ENCODE results near the gene DDAH1.

DDAH1 gene

GRCh38 chr1:85303440-85304162 is 161.4 kb downstream of the DDAH1 start:
- DNase-seq (ENCODE audit: low read depth) = no peak

DNA sequence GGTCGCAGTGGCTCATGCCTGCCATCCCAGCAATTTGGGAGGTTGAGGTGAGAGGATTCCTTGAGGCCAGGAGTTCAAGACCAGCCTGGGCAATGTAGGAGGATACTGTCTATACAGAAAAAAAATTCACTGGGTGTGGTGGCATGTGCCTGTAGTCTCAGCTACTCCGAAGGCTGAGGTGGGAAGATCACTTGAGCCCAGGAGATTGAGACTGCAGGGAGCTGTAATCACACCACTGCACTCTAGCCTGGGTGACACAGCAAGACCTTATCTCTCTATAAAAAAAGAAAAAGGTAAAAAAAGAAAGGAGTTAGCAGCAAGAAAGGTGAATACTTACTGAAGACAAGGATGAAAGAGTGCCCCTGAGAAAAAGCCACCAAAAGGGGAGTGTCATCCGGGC is 164.8 kb downstream of the DDAH1 start:
- DNase-seq (ENCODE audit: low read depth) = no peak

GRCh38 chr1:85297855-85298629 is 166.9 kb downstream of the DDAH1 start:
- DNase-seq (ENCODE audit: low read depth) = peak; percentile 94

DNA sequence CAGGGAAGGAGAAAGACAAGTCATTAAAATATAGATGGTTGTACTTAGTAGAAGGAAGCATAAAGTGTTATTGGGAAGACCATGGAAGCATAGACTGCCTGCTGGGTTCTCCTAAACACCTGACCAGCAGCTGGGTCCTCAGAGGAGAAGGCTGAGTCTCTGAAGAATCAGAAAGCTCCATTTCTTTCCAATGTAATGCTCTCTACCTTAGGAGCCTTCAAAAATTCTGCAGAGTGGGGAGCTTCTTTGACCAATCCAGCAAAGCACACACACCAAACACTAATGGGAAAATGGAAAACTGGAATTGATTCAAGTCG is 167.5 kb downstream of the DDAH1 start:
- DNase-seq (ENCODE audit: low read depth) = no peak

- no peak for DNase-seq (ENCODE audit: low read depth)
Observed at GRCh38 chr1:85296980-85297379, 168.0 kb downstream of the DDAH1 start.

- no peak for DNase-seq (ENCODE audit: low read depth)
Observed at GRCh38 chr1:85295654-85296053, 169.3 kb downstream of the DDAH1 start.

GRCh38 chr1:85295006-85295431 is 169.9 kb downstream of the DDAH1 start:
- no peak for DNase-seq (ENCODE audit: low read depth)

GRCh38 chr1:85290826-85291225 is 174.1 kb downstream of the DDAH1 start:
- DNase-seq (ENCODE audit: low read depth) = no peak

DNA sequence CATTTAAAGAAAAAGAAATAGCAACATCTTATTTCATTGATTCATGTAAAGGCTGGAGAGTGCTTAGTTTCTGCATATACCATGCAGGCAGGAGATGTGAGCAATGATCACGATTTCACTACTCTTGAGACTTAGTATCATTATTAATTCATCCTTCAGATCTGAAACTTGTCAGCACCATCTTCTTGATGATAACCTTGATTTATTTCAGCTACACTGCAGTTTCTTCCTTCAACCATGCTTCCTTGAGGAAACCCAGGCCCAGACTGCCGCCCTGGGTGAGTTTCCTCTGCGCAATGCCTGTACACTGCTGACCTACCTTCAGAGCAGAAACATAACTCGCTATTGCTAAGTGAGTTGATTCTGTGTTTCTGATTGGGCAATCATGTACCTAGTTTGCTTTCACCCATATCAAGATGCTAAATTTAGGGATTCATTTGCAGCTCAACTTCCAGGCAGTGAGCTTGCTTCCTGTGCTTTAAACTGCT is 175.1 kb downstream of the DDAH1 start:
- DNase-seq (ENCODE audit: low read depth) = no peak

DNA sequence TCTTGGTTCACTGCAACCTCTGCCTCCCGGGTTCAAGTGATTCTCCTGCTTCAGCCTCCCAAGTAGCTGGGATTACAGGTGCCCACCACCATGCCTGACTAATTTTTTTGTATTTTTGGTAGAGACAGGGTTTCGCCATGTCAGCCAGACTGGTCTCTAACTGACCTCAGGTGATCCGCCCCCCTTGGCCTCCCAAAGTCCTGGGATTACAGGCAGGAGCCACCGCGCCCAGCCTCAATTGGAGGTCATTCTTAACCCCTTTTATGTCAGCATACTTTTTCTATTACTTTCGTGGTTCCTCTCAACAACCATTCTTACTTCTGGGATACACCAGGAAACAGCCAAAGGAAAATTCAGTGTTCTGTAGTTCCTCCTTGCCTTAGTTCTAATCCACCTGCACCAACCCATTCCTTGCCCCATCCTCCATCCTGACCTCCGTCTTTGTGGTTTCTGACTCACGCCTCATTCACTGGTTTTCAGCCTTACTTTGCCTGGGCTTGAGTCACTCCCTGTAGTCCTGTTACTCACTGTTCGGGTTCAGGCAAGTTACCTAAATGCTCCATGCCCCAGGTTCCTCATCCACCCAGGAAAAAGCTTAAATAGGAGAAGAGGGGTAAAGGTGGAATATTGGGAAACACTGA is 175.6 kb downstream of the DDAH1 start:
- DNase-seq (ENCODE audit: low read depth) = peak; percentile 47

DNA sequence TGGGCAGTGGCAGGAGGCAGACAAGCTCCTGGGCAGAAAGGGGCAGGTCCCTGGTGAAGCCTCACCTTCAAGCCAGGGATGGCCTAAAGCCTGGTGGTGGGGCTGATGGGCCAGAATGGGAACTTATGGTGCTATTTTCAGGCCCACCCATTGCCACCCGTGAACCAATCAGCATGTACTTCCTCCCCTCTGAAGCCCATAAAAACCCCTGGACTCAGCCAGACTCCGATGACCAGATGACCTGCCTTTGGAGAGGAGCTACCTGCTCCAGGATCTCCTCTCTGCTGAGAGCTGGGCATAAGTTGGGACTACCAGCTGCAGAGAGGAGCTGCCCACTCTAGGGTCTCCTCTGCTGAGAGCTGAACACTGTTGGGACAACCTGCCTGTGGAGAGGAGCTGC is 180.8 kb downstream of the DDAH1 start:
- DNase-seq (ENCODE audit: low read depth) = no peak

DNA sequence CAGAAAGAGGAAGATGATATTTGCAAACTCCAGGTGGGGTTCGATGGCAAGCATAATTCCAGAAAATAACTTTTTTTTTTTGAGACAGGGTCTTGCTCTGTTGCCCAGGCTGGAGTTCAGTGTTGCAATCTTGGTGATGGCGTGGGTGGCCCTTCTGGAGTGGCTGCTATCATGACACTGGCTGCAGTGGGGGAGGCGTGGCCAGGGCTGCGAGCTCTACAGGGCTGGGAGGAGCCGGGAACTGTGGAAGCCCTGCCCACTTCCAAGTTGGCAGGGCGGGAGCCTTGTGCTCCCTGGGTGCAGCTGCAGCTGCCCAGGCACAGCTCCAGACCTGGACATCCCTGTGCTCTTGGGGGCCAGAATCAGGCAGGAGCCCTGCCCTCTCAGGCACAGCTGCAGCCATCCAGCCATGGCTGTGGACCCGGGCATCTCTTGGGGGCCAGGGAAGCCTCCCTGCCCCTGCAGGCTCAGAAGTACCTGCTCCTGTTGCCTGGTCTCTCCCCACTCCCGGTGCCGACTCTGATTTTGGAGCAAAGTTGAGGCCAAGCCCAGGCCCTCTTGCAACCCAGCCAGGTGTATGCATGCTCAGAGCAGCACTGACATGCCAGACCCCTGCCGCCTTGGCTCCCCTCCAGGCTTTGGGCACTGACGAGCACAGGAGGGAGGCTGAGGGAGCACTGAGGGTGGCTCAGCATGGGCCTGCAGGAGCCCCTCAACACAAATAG is 181.3 kb downstream of the DDAH1 start:
- no peak for DNase-seq (ENCODE audit: low read depth)

- no peak for DNase-seq (ENCODE audit: low read depth)
Observed at GRCh38 chr1:85282424-85282823, 182.5 kb downstream of the DDAH1 start.

- DNase-seq (ENCODE audit: low read depth) = no peak
Observed at GRCh38 chr1:85280636-85281035, 184.3 kb downstream of the DDAH1 start.

DNA sequence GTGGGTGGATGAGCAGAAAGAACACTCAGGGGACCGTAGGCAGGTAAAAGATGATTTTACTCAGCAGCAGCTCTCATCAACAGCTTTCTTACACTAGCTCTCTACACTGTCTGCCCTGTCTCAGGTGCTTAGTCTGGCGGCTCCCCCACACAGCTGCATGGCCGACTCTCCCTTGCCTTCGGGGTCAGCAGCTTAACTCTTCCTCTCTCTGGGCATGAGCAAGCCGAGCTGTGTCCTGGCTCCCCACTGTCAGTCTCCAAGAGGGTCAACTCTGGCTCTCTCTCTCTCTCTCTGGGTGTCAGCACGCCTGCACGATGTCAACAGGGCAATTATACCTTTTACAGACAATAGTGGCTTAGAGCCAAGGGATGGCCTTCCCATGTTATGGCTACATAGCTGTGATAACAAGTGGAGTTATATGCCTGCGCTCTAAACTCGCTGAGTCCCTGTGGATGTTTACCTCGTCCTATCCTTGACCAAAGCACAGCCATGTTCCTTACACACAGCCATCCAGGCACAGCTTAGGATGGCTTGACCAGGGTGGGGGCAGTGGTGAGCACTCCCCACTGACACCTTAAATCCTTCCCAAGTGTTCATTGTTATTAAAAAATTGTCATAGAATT is 185.4 kb downstream of the DDAH1 start:
- DNase-seq (ENCODE audit: low read depth) = no peak

GRCh38 chr1:85278853-85279314 is 186.1 kb downstream of the DDAH1 start:
- peak; percentile 86 for DNase-seq (ENCODE audit: low read depth)

DNA sequence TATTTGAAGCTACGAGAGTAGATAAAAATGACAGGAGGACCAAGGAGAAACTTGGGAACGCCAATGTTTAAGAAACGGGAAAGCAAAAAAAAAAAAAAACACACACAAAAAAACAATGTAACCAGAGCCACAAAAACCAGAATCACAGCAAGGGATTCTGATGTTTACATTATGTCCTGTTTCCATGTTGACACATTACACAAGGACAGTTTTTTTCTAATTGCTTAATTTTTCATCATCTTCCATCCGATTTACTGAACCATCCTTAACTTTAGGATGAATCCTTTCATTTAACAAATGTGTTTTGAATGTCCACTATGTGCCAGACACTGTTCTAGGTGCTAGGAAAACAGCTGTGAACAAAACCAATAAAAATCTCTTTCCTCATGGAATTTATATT is 187.2 kb downstream of the DDAH1 start:
- DNase-seq (ENCODE audit: low read depth) = no peak

DNA sequence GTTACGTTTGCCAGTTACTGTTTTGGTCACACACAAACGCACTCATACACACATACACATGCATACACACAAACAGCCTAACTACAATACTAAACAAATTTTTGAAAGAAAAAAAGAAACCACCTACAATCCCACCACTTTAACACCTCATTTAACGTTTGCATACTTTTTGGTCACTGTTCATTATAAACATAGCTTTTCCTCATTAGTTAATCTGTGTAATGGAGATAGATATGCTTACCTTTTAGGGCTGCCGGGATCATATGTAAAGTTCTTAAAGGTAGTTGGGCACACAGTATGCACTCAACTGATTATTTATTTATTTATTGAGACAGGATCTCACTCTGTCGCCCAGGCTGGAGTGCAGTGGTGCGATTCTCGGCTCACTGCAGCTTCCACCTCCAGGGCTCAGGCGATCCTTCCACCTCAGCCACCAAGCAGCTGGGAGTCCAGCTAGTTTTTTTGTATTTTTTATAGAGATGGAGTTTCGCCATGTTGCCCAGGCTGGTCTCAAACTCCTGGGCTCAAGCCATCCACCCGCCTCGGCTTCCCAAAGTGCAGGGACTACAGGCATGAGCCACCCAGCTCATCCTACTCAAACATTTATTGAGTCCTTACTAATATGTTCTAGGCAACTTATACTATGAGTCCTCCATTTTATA is 187.8 kb downstream of the DDAH1 start:
- no peak for DNase-seq (ENCODE audit: low read depth)

DNA sequence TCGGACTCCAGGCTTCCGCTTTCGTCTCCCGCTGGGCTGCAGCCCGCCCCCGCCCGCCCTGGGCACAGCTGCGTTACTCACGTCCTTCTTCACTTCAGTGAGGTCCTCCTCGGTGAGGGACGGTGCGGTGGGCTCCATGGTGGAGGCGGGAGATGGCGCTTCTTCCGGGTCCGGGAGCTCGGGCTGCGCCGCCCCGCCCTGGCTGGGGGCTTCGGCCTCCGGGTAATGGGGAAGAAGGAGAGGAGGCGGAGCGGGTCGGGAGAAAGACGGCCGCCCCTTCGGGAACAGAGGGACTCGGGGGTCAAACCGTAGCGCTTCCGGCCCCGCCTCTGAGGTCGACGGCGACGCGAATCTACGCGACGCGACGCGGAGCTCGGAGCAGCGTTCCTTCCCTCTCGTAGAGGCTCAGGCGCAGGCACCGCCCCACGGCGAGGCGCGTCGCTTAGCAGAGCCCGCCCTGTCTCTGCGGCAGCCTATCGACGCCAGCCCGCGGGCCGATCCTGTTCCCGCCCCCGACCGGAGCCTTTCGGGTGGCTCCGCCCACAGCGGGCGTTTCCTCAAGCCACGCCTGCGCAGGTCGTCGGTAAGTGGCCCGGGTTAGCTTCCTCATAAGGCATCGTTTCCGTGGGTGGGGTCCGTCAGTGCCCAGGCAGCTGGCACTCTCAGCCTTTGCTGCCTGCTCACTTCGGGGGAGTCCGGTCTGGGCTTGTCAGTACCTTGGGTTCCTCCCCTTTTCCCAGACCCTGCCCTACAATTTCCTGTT is 188.6 kb downstream of the DDAH1 start, which contains the start of gene BCL10:
TSS of gene BCL10 (minus strand) at position 418 of the 763 bp plus-strand sequence. CDS start at position 138, 280 bp downstream.
- DNase-seq (ENCODE audit: low read depth) = peak; percentile 98

DNA sequence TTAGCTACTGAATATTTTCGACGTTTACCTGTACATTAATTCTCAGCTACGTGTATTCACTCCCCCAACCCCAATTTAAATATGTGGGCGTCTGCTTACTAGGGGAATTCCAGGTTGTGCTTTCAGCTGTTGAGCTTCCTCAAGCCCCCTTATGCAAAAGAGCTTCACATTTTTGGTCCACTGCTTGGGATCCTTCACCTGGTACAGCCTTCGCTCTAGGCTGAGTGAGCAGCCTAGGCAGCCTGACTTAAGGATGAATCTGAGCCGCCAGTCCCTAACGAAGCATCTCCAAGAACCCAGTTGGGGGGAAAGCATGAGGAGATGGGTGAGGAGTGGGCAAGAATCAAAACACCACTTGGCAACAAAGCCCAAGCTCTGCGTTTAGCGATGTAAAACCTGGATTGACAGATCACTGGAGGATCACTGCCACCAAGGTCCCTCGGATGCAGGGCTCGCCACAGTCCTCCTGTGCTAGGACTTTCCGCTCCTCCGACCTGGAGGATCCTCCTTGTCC is 189.2 kb downstream of the DDAH1 start:
- DNase-seq (ENCODE audit: low read depth) = no peak
